Right lobe of liver (tissue), 4 donors: ENCODE data around the gene PPP3R1.

Experiments used
- CTCF ChIP-seq, 4 donors: fragments of 200-600 bp in 3 of 4; fragments of 450-650 bp in 1 of 4; IDR thresholded peaks; one replicate each; pipeline versions ENCODE4 v1.5.1 to v1.8.0; 2016 to 2022; ENCODE audit warnings: antibody characterized with exemption in 4 of 4, mild to moderate bottlenecking in 2 of 4
- POLR2A ChIP-seq: fragments of 450-650 bp; IDR thresholded peaks from one replicate; pipeline ENCODE4 v1.6.1; 2017; ENCODE audit warnings: antibody characterized with exemption, mild to moderate bottlenecking
- donor health status: DM: no; HTN: no; CAD: no.
- donor health status: DM: no; HTN: no; CAD: no.
- donor health status: DM: no; HTN: yes; CAD: no.

- no peak for TF ChIP-seq CTCF (IDR thresholded peaks at IDR 0.05)
- no peak for TF ChIP-seq POLR2A
Measured at GRCh38 chr2:68236103-68236734, 16.1 kb downstream of the PPP3R1 start.
